Effector memory CD4-positive, alpha-beta T cell (primary cell): ENCODE data around the gene RASA3.
A peak's percentile ranks its signal among the peaks of the same experiment; 100 is the strongest.

Experiments used
- DNase-seq, 3 donors: peaks; one replicate each; pipeline ENCODE4 v3.0.0-alpha.2; 2020
- H3K27ac ChIP-seq: 2 replicates; pipeline ENCODE4 v1.7.0; 2013; ENCODE audit warnings: mild to moderate bottlenecking, low read length, moderate library complexity; ENCODE audit not compliant: insufficient read depth, poor library complexity, severe bottlenecking
- H3K27me3 ChIP-seq: replicated peaks from 2 replicates; pipeline ENCODE4 v1.7.0; 2013; ENCODE audit warnings: mild to moderate bottlenecking, low read length; ENCODE audit not compliant: insufficient read depth, control insufficient read depth, poor library complexity, severe bottlenecking
- H3K36me3 ChIP-seq: 2 replicates; pipeline ENCODE4 v1.7.0; 2013; ENCODE audit warnings: mild to moderate bottlenecking, low read length, moderate library complexity; ENCODE audit not compliant: control insufficient read depth, insufficient read depth
- H3K4me1 ChIP-seq: 2 replicates; pipeline ENCODE4 v1.7.0; 2013; ENCODE audit warnings: low read length, mild to moderate bottlenecking; ENCODE audit not compliant: control insufficient read depth, insufficient read depth, poor library complexity, severe bottlenecking
- H3K4me3 ChIP-seq: 2 replicates; pipeline ENCODE4 v1.7.0; 2013; ENCODE audit warnings: low read length, low read depth, mild to moderate bottlenecking; ENCODE audit not compliant: insufficient read depth, poor library complexity, severe bottlenecking
- H3K9me3 ChIP-seq: 2 replicates; pipeline ENCODE4 v1.7.0; 2013; ENCODE audit warnings: mild to moderate bottlenecking, low read length, moderate library complexity; ENCODE audit not compliant: control insufficient read depth

The RASA3 gene

DNA sequence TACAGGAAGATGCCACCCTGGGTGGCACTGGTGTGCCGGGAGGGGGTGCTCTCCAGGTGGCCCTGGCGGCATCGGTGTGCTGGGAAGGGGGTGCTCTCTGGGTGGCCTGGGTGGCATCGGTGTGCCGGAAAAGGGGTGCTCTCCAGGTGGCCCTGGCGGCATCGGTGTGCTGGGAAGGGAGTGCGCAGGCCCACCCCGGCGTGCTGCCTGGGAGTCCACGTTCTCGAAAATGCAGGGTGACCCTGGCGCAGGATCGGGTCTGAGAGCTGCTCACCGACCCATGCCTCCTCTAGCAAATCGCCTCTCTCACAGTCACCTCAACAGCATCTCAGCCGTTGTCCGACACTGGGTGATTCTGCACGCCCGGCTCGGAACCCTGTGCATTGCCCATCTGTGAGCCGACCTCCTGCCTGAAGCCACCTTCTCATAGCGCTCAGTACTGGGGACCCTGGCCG lies 36.4 kb downstream of the RASA3 start:
- no peaks in the 10 kb centered on the region for H3K27me3 ChIP-seq
- no peak for DNase-seq
- peaks cover 35% of the 10 kb centered on the region for H3K4me1 ChIP-seq

DNA sequence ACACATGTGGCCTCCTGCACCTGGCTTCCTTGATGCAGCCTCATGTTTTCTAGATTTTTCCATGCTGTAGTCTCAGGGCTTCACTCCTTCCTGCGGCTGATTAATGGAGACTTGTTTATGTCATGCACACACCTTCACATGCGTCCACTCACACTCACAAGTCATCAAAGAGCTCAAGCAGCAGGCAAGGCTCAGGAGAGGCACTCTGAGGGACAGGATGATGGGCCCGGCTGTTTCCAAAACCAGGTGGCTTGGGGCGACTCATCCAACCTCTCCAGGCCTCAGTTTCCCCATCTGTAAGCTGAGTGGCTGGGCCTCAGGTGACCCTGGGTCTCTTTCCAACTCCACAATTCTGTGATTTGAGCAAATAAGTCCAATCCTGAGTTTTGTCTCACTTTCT lies 36.9 kb downstream of the RASA3 start:
- H3K4me3 ChIP-seq = no peak overlapping the region
- H3K27me3 ChIP-seq = no peaks in the 10 kb centered on the region
- peaks cover 29% of the 10 kb centered on the region for H3K4me1 ChIP-seq
- peaks cover 8% of the 10 kb centered on the region for H3K9me3 ChIP-seq
- no peak for DNase-seq
- H3K27ac ChIP-seq = peak overlapping the region; percentile 1
- H3K36me3 ChIP-seq = peaks cover 27% of the 10 kb centered on the region

More for the DNA sequence above, 36.4 kb downstream of the RASA3 start:
- H3K4me3 ChIP-seq = no peak overlapping the region
- H3K27ac ChIP-seq = peak overlapping the region; percentile 1
- H3K36me3 ChIP-seq = peaks cover 33% of the 10 kb centered on the region
- peaks cover 8% of the 10 kb centered on the region for H3K9me3 ChIP-seq

GRCh38 chr13:114093118-114093517 lies 39.3 kb downstream of the RASA3 start:
- H3K36me3 ChIP-seq = peaks cover 18% of the 10 kb centered on the region
- no peaks in the 10 kb centered on the region for H3K27me3 ChIP-seq
- no peak for DNase-seq
- peaks cover 16% of the 10 kb centered on the region for H3K4me1 ChIP-seq
- H3K9me3 ChIP-seq = peaks cover 8% of the 10 kb centered on the region
- no peak overlapping the region for H3K4me3 ChIP-seq
- H3K27ac ChIP-seq = no peak overlapping the region

GRCh38 chr13:114092468-114092867 lies 40.0 kb downstream of the RASA3 start:
- Histone ChIP-seq H3K9me3 (peaks cover 8% of the 10 kb centered on the region), H3K4me1 (peaks cover 10% of the 10 kb centered on the region), H3K4me3 (no peak overlapping the region), H3K27me3 (no peaks in the 10 kb centered on the region), H3K27ac (no peak overlapping the region), H3K36me3 (peaks cover 14% of the 10 kb centered on the region)
- no peak for DNase-seq

DNA sequence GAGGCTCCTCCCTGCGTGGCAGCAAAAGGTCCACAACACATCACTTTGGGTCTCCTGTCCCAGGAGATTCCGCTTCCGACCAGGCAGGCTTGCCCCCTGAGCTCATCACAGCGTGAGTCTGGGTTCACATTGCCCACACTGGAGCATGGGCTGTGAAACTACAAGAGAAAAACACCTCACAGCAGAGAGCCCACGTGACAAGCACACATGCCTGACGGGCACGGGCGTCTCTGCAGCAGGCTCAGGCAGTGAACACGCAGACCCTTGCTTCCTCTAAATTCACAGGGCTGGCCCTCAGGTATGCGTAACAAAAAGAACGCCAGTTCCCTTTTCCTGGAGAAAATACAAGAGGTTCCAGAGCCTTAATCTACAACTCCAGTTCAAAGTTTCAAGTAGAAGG lies 41.9 kb downstream of the RASA3 start:
- H3K36me3 ChIP-seq = peaks cover 10% of the 10 kb centered on the region
- H3K9me3 ChIP-seq = peaks cover 8% of the 10 kb centered on the region
- H3K4me3 ChIP-seq = no peak overlapping the region
- no peak overlapping the region for H3K27ac ChIP-seq
- H3K4me1 ChIP-seq = no peaks in the 10 kb centered on the region
- DNase-seq = no peak
- no peaks in the 10 kb centered on the region for H3K27me3 ChIP-seq

DNA sequence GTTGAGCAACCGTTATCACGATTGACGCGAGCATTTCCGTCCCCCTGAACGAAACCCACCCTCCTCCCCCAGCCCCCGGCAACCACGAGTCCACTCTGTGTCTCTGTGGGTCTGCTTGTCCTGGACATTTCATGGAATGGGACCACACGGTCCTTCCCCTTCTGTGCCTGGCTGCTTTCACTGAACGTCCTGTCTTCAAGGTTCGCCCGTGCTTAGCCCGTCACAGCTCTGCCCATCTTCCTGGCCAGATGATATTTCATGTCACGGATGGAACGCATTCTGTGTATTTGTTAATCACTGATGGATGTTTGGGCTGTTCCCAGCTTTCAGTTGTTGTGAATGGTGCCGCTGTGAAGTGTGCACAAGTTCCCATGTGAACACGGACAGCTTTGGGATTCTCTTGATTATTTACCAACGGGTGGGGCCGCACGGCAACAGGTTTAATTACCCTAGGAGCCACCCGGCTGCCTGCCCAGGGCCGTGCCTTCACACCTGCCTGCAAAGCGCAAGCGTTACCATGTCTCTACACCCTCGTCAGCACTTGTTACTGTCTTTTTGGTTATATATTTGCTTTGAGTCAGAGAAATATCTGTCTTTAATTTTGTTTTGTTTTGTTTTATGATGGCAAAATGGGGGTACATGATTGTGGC lies 42.5 kb downstream of the RASA3 start:
- Histone ChIP-seq H3K27me3 (no peaks in the 10 kb centered on the region), H3K36me3 (peaks cover 10% of the 10 kb centered on the region), H3K4me3 (no peak overlapping the region), H3K4me1 (no peaks in the 10 kb centered on the region), H3K27ac (no peak overlapping the region), H3K9me3 (peaks cover 8% of the 10 kb centered on the region)
- no peak for DNase-seq

DNA sequence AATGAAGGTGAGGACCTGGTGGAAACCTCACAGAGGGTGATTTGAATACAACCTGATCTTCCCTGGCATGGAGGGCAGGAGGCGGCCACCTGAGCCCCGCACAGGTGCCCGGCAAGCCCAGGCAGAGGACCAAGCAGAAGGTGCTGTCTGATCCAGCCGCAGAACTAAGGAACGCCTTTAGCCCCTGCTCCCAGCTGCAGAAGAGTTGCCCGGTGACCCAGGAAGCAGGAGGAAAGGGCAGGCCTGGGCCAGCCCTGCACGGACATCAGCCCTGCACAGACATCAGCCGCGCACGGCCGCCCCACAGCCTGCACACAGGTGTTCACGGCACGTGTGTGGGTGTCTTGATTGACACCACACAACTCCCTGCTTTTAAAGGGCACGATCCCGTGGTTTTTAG lies 43.1 kb downstream of the RASA3 start:
- H3K4me3 ChIP-seq = no peak overlapping the region

DNA sequence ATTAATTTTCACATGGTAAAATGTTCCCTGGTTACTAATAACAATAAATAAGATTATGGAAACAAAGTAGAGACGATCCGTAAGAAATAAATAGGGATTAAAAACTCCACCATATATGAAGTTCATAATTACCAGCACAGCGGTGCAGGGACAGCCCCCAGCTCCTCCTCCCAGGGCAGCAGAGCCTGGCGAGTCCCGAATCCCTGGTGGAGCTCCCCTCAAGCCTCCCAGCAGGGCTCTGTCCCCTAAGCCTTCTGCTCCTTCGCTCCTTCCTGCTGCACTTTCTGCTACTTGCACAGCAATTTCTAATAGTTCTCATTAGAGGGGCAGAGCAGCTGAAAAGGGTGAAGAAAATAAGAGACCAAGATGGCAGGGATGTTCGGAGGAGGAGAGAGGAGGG lies 43.6 kb downstream of the RASA3 start:
- H3K4me1 ChIP-seq = no peaks in the 10 kb centered on the region
- H3K27me3 ChIP-seq = no peaks in the 10 kb centered on the region
- no peak overlapping the region for H3K27ac ChIP-seq
- H3K36me3 ChIP-seq = peaks cover 10% of the 10 kb centered on the region
- no peak overlapping the region for H3K4me3 ChIP-seq
- no peak for DNase-seq
- H3K9me3 ChIP-seq = peaks cover 8% of the 10 kb centered on the region

More for the DNA sequence above, 43.1 kb downstream of the RASA3 start:
- peaks cover 10% of the 10 kb centered on the region for H3K36me3 ChIP-seq
- H3K27ac ChIP-seq = no peak overlapping the region
- H3K27me3 ChIP-seq = no peaks in the 10 kb centered on the region
- no peaks in the 10 kb centered on the region for H3K4me1 ChIP-seq
- H3K9me3 ChIP-seq = peaks cover 8% of the 10 kb centered on the region
- no peak for DNase-seq

DNA sequence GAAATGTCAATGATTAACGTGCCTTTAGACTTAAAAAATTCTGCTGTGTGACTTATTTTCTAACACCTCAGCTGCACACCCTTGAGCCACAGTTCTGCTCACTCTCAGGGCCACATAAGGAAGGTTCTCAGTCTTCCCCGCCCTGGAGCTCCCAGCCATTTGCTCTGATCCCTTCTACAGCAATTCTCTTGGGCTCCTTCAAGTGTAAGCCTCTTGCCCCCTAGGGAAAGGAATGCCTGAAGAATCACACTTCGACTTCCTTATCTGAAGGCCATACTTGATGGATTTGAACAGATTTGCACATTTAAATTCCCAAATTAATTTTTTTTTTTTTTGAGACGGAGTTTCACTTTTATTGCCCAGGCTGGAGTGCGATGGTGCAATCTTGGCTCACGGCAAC lies 44.2 kb downstream of the RASA3 start:
- no peak overlapping the region for H3K4me3 ChIP-seq
- H3K4me1 ChIP-seq = no peaks in the 10 kb centered on the region
- no peak for DNase-seq
- no peak overlapping the region for H3K27ac ChIP-seq
- peaks cover 10% of the 10 kb centered on the region for H3K36me3 ChIP-seq
- H3K9me3 ChIP-seq = peaks cover 8% of the 10 kb centered on the region
- no peaks in the 10 kb centered on the region for H3K27me3 ChIP-seq

DNA sequence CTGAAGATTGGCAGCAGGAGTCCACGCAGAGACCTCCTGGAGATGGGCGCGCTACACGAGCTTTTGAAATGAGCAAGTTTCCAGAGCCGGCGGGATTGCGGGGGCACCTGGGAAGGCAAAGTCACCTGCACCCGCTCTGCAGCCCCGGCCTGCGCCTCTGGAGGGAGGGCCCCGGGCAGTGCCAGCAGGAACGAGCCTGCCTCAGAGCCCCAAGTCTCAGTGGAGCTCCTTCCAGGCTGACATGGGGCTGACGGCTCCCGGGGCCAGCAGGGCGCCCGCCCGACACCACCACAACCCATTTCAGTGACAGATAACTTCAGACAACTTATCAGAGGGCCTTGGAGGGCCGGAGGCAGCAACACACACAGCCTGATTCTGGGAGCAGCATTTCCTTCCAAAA lies 45.0 kb downstream of the RASA3 start:
- H3K27me3 ChIP-seq = no peaks in the 10 kb centered on the region
- H3K4me1 ChIP-seq = peaks cover 3% of the 10 kb centered on the region
- H3K36me3 ChIP-seq = peaks cover 18% of the 10 kb centered on the region
- peak overlapping the region; percentile 7 for H3K27ac ChIP-seq
- no peak for DNase-seq
- peaks cover 8% of the 10 kb centered on the region for H3K9me3 ChIP-seq
- H3K4me3 ChIP-seq = no peak overlapping the region
